HepG2 (cell line): ENCODE measurements around the gene RRP36. TPM values are rescaled to one million over a fixed set of nuclear protein-coding genes. Genes with fewer than 3 reads are reported as not detected.

Experiments used
- AKAP8 ChIP-seq: sonication (generic); formaldehyde crosslinking; IDR thresholded peaks from 2 replicates; pipeline ENCODE4 v1.5.1; 2020; ENCODE audit warnings: mild to moderate bottlenecking, missing genetic modification reagents
- ARNTL ChIP-seq: sonication (generic); formaldehyde crosslinking; IDR thresholded peaks from 2 replicates; pipeline ENCODE4 v1.4.0; 2020; ENCODE audit warnings: mild to moderate bottlenecking, missing genetic modification reagents
- CCAR2 ChIP-seq: fragments of 200-400 bp; formaldehyde crosslinking; optimal IDR thresholded peaks from 2 replicates; pipeline ENCODE3; 2018; ENCODE audit warnings: low read depth, mild to moderate bottlenecking, low read length, moderate library complexity
- CEBPB ChIP-seq: IDR thresholded peaks from 2 replicates; pipeline ENCODE4 v1.6.1; 2011; ENCODE audit warnings: low read depth, low read length, improper control_type of control experiment, borderline replicate concordance
- HCFC1 ChIP-seq: fragments of 150-350 bp; IDR thresholded peaks from 2 replicates; pipeline ENCODE4 v1.6.1; 2014; ENCODE audit warnings: low read depth, low read length
- HHEX ChIP-seq: IDR thresholded peaks from 2 replicates; pipeline ENCODE4 v1.6.1; 2016; ENCODE audit warnings: control low read depth
- KAT8 ChIP-seq: IDR thresholded peaks from 2 replicates; pipeline ENCODE4 v1.6.1; 2016; ENCODE audit warnings: missing genetic modification reagents, missing compliant biosample characterization
- ONECUT2 ChIP-seq: sonication (generic); formaldehyde crosslinking; IDR thresholded peaks from 2 replicates; pipeline ENCODE4 v1.4.0; 2020; ENCODE audit warnings: missing genetic modification reagents
- PTBP1 ChIP-seq: fragments of 200-400 bp; formaldehyde crosslinking; IDR thresholded peaks from 2 replicates; pipeline ENCODE4 v1.6.1; 2018; ENCODE audit warnings: low read length, low read depth; ENCODE audit not compliant: poor library complexity, severe bottlenecking
- SMYD3 ChIP-seq: sonication (generic); formaldehyde crosslinking; IDR thresholded peaks from 2 replicates; pipeline ENCODE4 v1.8.1; 2023; ENCODE audit warnings: mild to moderate bottlenecking, missing genetic modification reagents
- TARDBP ChIP-seq: sonication (generic); formaldehyde crosslinking; IDR thresholded peaks from 2 replicates; pipeline ENCODE4 v1.8.0; 2022; ENCODE audit warnings: mild to moderate bottlenecking, missing genetic modification reagents
- TBP ChIP-seq: sonication (generic); formaldehyde crosslinking; IDR thresholded peaks from 2 replicates; pipeline ENCODE4 v1.5.0; 2020; ENCODE audit warnings: missing genetic modification reagents
- TBX3 ChIP-seq: fragments of 450-650 bp; IDR thresholded peaks from 2 replicates; pipeline ENCODE4 v1.6.1; 2017; ENCODE audit warnings: antibody characterized with exemption, mild to moderate bottlenecking, inconsistent platforms, borderline replicate concordance
- TEAD3 ChIP-seq: optimal IDR thresholded peaks from 2 replicates; pipeline ENCODE3; 2016; ENCODE audit warnings: borderline replicate concordance
- ZEB1 ChIP-seq: IDR thresholded peaks from 2 replicates; pipeline ENCODE4 v1.6.1; 2012; ENCODE audit warnings: mild to moderate bottlenecking, low read depth, inconsistent platforms; ENCODE audit not compliant: insufficient replicate concordance
- ZMYM2 ChIP-seq: sonication (generic); formaldehyde crosslinking; IDR thresholded peaks from 2 replicates; pipeline ENCODE4 v1.8.0; 2022; ENCODE audit warnings: mild to moderate bottlenecking, missing genetic modification reagents
- ZNF263 ChIP-seq: sonication (generic); formaldehyde crosslinking; IDR thresholded peaks from 2 replicates; pipeline ENCODE4 v1.4.0; 2020; ENCODE audit warnings: missing genetic modification reagents
- ZNF34 ChIP-seq: sonication (generic); formaldehyde crosslinking; IDR thresholded peaks from 2 replicates; pipeline ENCODE4 v1.4.0; 2020; ENCODE audit warnings: mild to moderate bottlenecking, missing genetic modification reagents, borderline replicate concordance
- ZNF598 ChIP-seq: sonication (generic); formaldehyde crosslinking; IDR thresholded peaks from 2 replicates; pipeline ENCODE4 v1.5.1; 2020; ENCODE audit warnings: mild to moderate bottlenecking, missing genetic modification reagents, borderline replicate concordance
- ZNF878 ChIP-seq: sonication (generic); formaldehyde crosslinking; IDR thresholded peaks from 2 replicates; pipeline ENCODE4 v1.8.1; 2023; ENCODE audit warnings: mild to moderate bottlenecking, missing genetic modification reagents, moderate library complexity
- ZNF891 ChIP-seq: sonication (generic); formaldehyde crosslinking; IDR thresholded peaks from 2 replicates; pipeline ENCODE4 v1.5.0; 2020; ENCODE audit warnings: mild to moderate bottlenecking, missing genetic modification reagents
- ZSCAN21 ChIP-seq: sonication (generic); formaldehyde crosslinking; IDR thresholded peaks from 2 replicates; pipeline ENCODE4 v1.8.0; 2022; ENCODE audit warnings: mild to moderate bottlenecking, missing genetic modification reagents, moderate library complexity, borderline replicate concordance
- polyA plus RNA-seq, 8 experiments: library from polyadenylated mRNA; depleted of rRNA in 3 of 8; stranded (reverse) in 7 of 8; unstranded in 1 of 8; fragments of >200 nt; fragmentation: Illumina TruSeq in 4 of 8; extraction: Trizol in 4 of 8; gene quantifications; 2 replicates each; pipeline versions ENCODE4 v1.2.1 to v1.2.3, GENCODE V29; 2011 to 2016; ENCODE audit warnings: low read depth in 4 of 8, missing spikeins in 1 of 8, mixed read lengths in 1 of 8; ENCODE audit not compliant: insufficient read depth in 1 of 8
- total RNA-seq, 5 experiments: library from RNA; depleted of rRNA; stranded (reverse); fragments of >200 nt; fragmentation: Illumina TruSeq; extraction: Trizol; gene quantifications; 2 replicates each; pipeline ENCODE4 v1.2.3, GENCODE V29; 2016; ENCODE audit warnings: low read depth in 1 of 5
- TF ChIP-seq, protein P1 (sequence below): IDR thresholded peaks from 2 replicates; pipeline ENCODE4 v1.6.1; 2016; ENCODE audit warnings: missing genetic modification reagents, missing compliant biosample characterization
- TF ChIP-seq, protein P2 (sequence below): sonication (generic); formaldehyde crosslinking; IDR thresholded peaks from 2 replicates; pipeline ENCODE4 v1.4.0; 2020; ENCODE audit warnings: missing genetic modification reagents
- TF ChIP-seq, protein P3 (sequence below): sonication (generic); formaldehyde crosslinking; IDR thresholded peaks from 2 replicates; pipeline ENCODE4 v1.8.0; 2022; ENCODE audit warnings: low read depth, missing genetic modification reagents
- TF ChIP-seq, protein P4 (sequence below): IDR thresholded peaks from 2 replicates; pipeline ENCODE4 v1.6.1; 2016; ENCODE audit warnings: missing compliant biosample characterization, missing genetic modification reagents, borderline replicate concordance

The RRP36 gene
- total and polyA plus RNA-seq, 2 of the 13 experiments (the other 11 are each of a cell fraction or from before 2014, with no cell fraction given), result 29.5 to 144 TPM

DNA sequence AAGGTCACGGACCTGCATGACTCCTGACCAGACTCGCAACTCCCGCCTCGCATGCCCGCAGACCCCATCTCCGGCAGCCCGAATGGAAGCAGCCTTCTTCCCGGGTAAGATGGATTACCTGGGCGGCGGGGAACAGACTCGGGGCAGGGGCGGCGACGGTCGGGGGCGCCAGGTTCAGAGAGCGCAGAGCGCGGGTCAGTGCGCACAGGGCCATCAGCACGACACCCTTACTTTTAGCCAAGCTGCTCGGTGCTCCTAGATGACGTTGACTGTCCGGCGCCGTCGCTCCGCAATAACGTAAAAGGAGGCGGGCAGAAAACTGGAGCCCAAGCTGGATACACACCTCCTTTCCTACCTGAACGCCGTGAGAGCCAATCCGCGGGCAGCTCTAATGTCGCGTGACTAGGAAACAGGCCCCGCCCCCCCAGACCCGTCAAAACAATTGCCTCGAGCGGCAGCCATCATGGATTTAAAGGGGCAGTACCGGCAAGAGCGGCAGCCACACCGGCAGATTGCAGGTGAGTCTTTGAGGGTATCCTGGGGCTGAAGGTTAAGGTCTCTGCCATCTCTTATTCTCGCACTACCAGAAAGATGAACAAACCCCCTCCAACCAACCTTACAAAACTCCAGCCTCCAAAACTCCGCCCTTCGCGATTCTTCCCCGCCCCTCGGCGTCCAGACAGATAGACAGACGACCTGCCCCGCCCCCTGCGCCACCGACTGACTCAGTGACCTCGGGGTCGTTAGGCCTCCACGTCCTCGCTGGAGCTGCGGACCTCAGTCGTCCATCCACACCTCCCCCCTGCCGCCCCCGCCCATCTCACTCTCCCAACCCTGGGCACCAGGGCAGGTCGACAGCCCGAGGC, 38.0 kb downstream of the RRP36 start, which contains the start of the genes KLC4 and MRPL2 (continued):
- TF ChIP-seq, protein P1, sequence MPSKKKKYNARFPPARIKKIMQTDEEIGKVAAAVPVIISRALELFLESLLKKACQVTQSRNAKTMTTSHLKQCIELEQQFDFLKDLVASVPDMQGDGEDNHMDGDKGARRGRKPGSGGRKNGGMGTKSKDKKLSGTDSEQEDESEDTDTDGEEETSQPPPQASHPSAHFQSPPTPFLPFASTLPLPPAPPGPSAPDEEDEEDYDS (CRISPR knock-in tag), result peak; percentile 87; the same call in 1 of the 2 replicates
- no peak for TF ChIP-seq TBP (CRISPR knock-in tag)
- TF ChIP-seq HHEX (CRISPR knock-in tag), result no peak; the same call in 1 of the 2 replicates
- TF ChIP-seq ZEB1, result peak; percentile 86
- no peak for TF ChIP-seq CCAR2
- TF ChIP-seq ARNTL (CRISPR knock-in tag), result no peak; the same call in 1 of the 2 replicates
- TF ChIP-seq, protein P2, sequence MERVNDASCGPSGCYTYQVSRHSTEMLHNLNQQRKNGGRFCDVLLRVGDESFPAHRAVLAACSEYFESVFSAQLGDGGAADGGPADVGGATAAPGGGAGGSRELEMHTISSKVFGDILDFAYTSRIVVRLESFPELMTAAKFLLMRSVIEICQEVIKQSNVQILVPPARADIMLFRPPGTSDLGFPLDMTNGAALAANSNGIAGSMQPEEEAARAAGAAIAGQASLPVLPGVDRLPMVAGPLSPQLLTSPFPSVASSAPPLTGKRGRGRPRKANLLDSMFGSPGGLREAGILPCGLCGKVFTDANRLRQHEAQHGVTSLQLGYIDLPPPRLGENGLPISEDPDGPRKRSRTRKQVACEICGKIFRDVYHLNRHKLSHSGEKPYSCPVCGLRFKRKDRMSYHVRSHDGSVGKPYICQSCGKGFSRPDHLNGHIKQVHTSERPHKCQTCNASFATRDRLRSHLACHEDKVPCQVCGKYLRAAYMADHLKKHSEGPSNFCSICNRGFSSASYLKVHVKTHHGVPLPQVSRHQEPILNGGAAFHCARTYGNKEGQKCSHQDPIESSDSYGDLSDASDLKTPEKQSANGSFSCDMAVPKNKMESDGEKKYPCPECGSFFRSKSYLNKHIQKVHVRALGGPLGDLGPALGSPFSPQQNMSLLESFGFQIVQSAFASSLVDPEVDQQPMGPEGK, result peak; percentile 73
- TF ChIP-seq ZMYM2 (CRISPR knock-in tag), result no peak
- TF ChIP-seq TBX3, result peak; percentile 36; the same call in 1 of the 2 replicates
- no peak for TF ChIP-seq PTBP1
- peak; percentile 52; the same call in 1 of the 2 replicates for TF ChIP-seq AKAP8
- TF ChIP-seq SMYD3 (CRISPR knock-in tag), result 0 out of 2 replicates have a peak, but pooled peaks have one; percentile 28
- peak; percentile 90 for TF ChIP-seq ZNF34 (CRISPR knock-in tag)
- TF ChIP-seq, protein P3, sequence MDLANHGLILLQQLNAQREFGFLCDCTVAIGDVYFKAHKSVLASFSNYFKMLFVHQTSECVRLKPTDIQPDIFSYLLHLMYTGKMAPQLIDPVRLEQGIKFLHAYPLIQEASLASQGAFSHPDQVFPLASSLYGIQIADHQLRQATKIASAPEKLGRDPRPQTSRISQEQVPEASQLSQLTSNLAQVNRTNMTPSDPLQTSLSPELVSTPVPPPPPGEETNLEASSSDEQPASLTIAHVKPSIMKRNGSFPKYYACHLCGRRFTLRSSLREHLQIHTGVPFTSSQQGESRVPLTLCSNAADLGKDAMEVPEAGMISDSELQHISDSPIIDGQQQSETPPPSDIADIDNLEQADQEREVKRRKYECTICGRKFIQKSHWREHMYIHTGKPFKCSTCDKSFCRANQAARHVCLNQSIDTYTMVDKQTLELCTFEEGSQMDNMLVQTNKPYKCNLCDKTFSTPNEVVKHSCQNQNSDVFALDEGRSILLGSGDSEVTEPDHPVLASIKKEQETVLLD (CRISPR knock-in tag), result no peak; the same call in 1 of the 2 replicates
- no peak for TF ChIP-seq ZNF263 (CRISPR knock-in tag)
- TF ChIP-seq ZNF891 (CRISPR knock-in tag), result peak; percentile 87
- TF ChIP-seq ZSCAN21 (CRISPR knock-in tag), result no peak
- TF ChIP-seq TEAD3 (CRISPR knock-in tag), result peak; percentile 6
- TF ChIP-seq, protein P4, sequence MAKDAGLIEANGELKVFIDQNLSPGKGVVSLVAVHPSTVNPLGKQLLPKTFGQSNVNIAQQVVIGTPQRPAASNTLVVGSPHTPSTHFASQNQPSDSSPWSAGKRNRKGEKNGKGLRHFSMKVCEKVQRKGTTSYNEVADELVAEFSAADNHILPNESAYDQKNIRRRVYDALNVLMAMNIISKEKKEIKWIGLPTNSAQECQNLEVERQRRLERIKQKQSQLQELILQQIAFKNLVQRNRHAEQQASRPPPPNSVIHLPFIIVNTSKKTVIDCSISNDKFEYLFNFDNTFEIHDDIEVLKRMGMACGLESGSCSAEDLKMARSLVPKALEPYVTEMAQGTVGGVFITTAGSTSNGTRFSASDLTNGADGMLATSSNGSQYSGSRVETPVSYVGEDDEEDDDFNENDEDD (CRISPR knock-in tag), result peak; percentile 66; the same call in 1 of the 2 replicates
- TF ChIP-seq ZNF598 (CRISPR knock-in tag), result peak; percentile 77
- TF ChIP-seq CEBPB, result no peak
- TF ChIP-seq ONECUT2 (CRISPR knock-in tag), result no peak
- peak; percentile 80 for TF ChIP-seq HCFC1
- no peak for TF ChIP-seq ZNF878 (CRISPR knock-in tag)
- peak; percentile 98 for TF ChIP-seq KAT8
- peak; percentile 51; the same call in 1 of the 2 replicates for TF ChIP-seq TARDBP (CRISPR knock-in tag)
